Putamen (tissue), 1 donor: ENCODE measurements around the gene ULBP3.

ENCODE experiments used
- DNase-seq: peaks from one replicate; pipeline ENCODE4 v3.0.0-alpha.2; 2016; ENCODE audit warnings: low spot score

The ULBP3 gene

DNA sequence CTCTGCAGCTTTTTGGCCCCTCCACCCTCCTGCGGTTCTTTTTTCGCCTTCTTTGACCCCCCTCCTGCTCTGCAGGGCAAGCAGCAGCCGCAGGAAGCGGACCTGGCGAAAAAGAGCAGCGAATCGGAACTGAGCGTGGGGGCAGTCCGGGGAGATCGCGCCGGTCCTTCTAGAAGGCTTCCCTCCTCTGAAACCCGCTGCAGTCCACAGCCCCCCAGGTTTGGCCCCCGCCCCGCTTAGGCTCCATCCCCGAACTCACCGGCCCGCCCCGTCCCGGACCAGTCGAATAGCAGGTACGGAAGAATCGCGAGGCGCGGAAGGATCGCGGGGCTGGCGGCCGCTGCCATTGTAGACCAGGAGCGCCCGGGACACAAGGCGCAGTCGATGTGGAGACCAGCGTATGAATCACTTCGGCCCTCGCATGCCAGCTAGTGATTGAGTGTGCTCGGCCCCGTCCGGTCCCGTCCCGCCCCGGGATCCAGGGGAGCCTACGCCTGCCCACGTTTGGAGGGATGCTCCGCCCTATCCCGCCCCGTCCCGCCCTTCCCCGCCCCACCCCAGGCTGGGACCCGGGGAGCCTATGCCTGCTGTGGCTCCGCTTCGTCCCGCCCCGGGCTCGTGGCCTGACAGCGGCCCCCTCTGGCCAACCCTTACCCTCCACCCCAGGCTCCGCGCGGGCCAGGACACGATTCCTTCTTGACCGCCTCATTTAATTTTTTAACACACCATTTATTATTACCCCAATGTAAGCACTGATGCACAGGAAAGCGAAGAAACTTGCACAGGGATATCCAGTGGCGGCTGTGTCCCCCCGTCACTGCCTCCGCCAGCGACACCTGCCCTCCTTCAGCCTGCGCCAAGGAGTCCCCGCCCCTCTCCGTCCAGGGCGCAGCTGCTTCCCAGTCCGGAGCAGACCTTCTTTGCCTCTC, at the start of gene ULBP3:
Gene ULBP3, minus strand, starts transcription at position 402 of the 929 bp plus-strand sequence. Its CDS starts 55 bp downstream, at position 347.
- DNase-seq: peak; percentile 39

DNA sequence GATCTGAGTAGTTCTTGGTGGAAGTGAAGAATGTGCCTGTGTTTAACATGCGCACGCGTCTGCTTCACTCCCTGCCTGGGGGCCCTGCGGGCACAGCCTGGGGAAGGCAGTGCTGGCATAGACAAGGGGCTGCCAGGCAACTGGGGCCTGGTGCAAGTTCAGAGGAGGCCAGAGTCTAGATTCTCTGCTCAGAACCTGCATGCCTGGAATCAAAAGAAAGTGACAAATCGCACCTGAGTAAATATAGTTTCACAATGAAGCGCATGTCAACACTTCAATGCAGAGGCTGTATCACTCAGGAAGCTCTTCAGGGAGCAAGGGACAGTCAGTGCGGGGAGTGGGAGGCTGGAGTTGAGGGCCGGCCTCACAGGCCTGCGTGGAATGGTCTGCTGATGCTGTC, 49.7 kb upstream of the ULBP3 start:
- no peak for DNase-seq

DNA sequence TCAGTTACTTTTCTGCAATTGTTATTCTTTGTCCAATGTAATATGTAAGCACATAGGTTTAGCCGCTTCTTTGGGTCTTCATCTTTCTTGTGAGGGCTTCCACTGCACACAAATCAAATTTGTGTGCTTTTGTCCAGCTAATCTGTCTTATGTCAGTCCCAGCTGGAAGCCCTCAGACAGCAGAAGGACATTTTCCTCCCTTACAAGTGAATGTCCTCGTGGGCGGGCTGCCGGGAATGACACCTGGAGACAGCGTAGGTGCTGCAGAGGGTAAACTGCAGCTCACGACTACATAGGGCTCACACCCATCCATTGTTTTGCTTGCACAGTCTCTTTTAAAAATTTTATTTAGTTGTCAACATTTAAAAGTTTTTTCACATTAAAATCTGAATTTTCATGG, 49.3 kb upstream of the ULBP3 start:
- DNase-seq: no peak

DNA sequence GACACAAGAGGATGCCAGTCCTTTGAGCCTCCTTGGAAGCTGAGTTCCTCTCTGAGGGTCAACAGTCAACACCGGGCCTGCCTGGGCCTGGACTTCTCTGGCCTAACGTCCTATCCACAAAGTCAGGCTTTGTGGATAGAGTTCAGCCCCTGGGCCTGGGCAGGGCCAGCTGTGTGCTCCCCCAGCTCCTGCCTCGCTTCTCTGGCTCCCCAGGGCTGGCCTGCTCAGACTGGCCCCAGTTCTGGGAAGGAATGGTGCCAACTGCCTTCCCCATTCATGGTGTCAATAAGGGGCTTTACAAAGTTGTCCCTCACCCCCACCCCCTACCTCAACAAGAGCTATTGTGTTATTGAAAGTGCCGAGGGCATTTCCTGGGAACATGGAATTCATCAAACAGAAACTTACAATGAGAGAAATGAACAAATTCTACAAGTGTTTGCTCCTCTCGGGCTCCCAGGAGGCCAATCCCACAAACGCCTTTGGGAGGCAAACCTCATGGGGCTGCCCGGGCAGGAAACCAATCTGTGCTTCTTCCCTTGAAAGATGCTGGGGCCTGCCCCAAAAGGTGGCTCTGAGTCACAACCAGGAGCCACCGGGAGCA, 47.4 kb upstream of the ULBP3 start:
- no peak for DNase-seq

DNA sequence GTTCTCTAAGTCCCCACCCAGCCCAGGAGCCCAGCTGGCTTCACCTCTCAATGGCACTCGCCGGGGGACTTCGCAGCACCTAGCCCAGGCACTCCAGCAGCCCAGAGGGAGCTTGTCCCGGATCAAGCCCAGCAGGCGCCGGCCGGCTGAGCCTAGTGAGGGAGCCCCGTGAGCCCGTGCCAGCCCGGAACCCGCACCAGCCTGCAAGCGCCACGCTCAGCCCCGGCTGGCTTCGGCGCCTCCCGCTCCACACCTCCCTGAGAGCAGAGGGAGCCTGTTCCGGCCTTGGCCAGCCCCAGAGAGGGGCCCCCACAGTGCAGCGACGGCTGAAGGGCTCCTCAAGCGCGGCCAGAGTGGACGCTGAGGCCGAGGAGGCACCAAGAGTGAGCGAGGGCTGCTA, 46.8 kb upstream of the ULBP3 start:
- no peak for DNase-seq

DNA sequence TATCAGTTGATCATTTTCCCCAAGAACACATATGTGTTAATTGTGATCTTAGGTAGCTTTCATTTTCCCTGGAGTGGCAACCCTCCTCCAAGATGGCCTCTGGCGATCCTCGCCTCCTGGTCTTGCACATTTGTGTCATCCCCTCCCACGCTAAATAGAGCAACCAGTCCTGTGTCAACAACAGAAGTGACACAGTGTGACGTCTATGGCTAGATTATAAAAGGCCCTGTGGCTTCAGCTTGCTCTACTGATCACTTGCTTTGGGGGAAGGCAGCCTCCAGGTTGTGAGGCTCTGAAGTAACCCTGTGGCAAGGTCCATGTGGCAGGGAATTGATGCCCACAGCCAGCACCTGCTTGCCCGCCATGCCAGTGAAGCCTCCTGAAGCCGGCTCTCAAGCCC, 43.3 kb upstream of the ULBP3 start:
- no peak for DNase-seq

DNA sequence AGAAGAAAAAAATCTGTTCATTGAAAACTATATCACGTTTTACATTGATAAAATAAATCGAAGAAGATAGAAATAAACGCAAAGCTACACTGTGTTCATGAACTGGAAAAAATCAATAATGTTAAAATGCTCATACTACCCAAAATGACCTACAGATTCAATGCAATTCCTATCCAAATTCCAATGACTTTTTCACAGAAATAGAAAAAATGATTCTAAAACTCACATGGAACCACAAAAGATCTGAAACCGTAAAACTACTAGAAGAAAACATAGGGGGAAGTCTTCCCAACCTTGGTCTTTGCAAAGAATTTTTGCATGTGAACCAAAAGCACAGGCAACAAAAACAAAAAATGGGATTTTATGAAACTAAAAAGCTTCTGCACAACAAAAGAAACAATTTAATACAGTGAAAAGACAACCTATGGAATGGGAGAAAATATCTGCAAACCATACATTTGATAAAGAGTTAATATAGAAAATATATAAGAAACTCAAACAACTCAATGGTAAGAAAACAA, 33.9 kb upstream of the ULBP3 start:
- no peak for DNase-seq

DNA sequence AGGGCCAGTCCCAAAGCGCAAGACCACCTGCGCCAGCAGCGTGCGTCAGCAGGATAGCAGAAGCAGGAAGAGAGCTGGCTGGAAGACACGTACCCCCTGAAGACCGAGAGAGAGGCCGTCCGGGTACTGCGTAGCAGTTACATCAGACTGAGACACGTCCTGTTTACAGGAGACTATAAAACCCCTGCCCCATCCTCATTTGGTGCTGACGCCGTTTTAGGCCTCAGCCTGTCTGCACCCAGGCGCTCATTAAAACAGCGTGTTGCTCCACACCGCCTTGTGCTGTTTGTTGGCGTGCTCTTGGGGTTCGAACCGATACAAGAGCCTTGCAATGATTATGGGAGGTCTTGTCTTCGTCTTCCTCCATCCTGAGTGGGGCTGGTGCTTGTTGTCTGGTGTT, 31.8 kb upstream of the ULBP3 start:
- no peak for DNase-seq

DNA sequence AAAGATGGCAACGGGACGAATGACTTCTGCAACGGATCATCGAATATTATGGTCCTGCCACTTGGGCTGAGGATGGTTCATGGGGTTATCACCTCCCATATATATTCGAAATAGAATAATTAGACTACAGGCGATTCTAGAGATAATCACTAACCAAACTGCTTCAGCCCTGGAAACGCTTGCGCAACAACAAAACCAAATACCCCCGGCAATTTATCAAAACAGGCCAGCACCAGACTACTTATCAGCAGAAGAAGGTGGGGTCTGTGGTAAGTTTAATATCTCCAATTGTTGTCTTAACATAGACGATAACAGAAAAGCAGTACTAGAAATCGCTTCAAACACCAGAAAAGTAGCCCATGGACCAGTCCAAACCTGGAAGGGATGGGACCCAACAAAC, 31.0 kb upstream of the ULBP3 start:
- no peak for DNase-seq

DNA sequence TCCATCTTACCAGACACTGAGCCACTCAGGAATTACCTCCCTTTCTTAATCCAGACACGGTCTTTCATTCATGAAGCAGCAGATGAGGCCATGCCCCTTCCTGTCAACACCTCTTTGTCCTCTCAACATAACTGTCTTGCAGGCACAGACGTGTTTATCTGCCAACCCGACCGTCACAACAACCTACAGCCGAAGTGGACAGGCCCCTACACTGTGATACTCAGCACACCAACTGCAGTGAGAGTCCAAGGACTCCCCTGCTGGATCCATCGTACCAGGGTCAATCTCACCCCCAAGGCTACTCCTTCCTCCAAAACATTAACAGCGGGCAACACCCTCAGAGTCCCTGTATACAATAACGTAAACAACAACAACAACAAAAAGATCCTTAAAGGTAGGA, 30.6 kb upstream of the ULBP3 start:
- DNase-seq: no peak

DNA sequence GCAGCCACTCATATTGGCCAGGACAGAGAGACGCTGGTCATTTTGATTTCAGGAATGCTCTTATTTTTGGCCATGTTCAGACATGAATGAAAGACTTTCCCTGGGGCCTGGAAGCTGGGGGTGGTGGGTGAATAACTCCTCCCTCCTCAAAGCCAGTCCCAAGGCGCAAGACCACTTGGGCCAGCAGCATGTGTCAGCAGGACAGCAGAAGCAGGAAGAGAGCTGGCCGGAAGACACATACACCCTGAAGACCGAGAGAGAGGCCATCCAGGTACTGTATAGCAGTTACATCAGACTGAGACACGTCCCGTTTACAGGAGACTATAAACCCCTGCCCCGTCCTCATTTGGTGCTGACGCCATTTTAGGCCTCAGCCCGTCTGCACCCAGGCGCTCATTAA, 29.2 kb upstream of the ULBP3 start:
- DNase-seq: no peak

DNA sequence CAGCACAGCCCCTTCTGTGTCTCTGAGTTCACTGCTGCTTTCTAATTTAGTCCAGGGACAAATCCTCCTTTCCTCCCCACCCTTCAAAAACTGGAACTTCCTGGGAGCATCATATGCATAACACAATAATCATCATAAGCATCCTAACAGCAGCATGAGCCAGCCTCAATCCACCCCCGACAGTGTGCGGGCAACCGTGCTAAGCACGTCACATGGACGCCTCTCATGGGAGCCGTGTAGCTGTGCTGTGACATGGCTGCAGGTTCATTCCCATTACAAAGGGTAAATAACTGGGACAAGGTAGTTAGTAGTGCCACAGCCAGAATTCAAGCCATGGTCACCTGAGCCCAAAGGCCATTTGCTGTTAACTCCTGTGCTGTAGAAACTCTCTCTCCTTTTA, 24.5 kb upstream of the ULBP3 start:
- DNase-seq: no peak

DNA sequence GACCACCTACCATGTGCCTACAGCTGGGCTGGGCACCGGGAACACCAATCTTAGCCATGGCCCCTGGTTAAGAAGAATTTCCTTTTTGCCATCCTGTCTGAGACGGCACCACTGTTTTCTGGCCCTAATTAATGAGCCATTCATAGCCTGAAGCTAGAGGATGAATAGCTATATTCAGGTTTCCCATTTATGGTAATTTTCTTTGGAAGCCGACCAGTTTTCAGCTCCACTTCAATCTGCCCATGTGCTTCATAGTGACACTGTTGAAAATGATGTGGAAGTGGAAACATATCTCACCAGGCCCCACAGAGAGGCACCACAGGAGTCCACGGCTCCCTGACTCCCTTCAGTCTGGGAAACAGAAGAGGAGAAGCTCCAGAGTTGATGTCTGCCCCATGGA, 22.6 kb upstream of the ULBP3 start:
- DNase-seq: no peak

DNA sequence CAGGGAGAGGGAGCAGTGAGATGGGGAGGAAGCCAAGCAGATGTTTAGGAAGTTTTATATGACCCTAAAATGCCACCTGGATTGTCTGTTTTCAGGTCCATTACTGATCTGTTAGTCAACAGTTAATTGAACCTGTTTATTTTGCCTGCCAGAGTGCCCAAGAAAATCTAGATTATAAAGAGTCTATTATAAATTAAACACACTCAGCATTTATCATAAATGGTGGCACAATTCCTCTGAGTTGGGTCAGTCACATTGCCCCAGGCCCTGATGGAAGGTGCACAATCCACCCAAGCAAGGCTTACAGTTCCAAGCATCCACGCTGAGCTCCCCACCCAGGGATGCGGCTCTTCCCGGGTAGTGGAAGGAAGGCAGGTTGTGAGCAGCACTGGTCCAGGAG, 21.4 kb upstream of the ULBP3 start:
- DNase-seq: no peak

DNA sequence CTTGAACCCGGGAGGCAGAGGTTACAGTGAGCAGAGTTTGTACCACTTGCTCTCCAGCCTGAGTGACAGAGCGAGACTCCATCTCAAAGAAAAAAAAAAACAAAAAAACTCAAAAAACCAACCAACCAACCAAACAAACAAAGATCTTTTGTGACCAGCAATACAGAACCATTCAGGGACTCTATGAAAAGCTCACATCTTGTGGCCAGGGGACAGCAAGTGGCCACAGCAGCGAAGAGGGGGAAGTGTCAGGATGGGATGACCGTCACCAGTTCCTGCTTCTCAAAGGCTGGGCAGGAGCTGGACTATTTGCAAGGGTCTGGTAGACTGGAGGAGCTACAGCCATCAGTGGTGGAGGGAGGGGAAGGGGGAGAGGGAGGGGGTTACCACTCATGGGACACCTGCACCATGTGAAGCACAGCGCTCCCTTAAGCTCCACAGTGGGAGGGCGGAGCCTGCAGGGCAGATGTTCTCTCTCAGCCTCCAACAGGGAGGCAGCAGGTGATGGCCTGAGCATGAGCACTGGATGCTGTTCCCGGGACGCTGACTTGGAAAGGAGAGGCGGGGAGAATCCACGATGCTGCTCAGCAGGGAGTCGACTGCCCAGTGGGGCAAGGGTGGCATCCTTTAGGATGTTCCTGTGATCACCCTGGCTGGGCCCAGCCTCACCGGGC, 19.7 kb upstream of the ULBP3 start:
- DNase-seq: no peak

DNA sequence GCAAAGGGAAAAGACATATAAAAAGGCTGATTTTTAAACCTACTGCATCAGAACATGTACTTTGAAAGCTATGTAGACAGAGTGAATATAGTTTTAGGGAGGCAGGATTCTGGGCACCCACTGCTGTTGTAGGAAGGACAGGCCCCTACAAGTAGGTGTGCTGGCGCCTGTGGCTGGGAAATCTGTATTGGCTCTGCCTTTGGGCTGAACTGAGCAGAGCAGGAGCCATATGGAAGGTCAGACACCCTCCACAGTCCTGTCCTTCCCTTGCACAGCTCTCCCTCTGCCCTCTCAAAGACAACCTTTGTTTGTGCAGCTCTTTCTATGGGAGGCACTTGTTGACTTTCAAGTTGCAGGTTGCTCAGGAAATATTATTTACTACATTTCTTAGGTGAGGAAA, 18.4 kb upstream of the ULBP3 start:
- no peak for DNase-seq

DNA sequence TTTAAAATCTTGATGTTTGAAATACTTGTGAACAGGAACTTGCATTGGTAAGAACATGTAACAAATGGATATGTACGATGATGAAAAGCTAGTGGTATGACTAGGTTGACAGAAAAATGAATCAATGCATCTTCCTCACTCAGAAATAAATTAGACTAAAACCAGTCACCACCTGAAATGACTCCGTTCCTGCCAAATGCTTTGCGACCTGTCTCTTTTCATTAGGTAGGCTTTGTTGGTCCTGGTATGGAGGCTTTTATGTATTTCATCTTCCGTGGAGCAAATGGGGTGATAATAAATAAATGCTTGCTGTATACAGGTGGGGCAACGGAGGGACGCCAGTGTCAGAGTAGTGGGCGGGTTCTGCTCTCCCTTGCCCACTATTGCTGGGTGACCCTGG, 17.1 kb upstream of the ULBP3 start:
- DNase-seq: no peak

DNA sequence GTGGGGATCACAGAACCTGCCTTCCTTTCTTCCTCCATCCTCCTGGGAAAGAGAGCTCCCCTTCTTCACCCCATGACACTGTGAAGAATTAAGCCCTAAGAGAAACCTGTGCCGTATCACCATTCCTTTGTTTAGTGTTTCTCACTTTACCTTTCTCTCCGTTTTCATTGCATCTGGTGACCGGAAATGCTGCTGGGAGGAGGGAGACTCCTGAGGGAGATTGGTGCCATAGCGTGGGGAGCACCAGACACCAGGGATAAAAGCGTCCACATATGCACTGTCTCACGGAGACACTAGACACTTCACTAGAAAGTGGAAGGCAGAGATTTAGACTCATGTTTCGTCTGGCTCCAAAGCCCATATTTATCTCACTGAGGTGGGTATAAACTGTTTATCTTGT, 15.5 kb upstream of the ULBP3 start:
- DNase-seq: no peak

DNA sequence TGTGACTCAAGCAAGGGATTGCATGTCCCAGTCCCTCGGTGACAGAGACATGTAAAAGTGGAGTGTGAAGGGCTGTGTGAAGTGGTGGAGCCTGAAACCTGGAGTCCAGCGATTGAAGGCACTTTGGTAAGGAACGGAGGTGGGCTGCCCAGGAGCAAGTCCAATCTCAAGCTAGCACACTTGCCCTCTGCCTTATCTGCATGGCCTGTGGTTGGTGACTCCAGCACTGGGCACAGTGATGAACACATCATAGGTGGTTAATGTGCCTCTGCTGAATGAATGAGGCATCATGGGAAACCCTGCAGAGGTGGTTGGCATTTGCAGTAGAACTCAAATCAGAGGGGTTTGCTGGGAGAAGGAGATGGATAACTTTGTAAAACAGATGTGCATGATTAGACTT, 14.9 kb upstream of the ULBP3 start:
- no peak for DNase-seq

DNA sequence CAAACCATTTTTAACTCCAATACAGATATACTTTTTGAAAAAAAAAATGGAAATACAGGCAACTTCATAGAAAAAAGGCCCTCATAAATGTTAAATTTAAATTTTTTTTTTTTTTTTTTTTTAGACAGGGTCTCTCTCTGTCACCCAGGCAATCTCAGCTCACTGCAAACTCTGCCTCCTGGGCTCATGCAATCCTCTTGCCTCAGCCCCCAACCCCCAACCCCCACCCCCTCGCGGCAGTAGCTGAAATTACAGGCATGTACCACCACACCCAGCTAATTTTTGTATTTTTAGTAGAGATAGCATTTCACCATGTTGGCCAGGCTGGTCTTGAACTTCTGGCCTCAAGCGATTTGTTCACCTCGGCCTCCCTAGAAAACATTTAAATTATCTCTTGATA, 12.8 kb upstream of the ULBP3 start:
- no peak for DNase-seq

DNA sequence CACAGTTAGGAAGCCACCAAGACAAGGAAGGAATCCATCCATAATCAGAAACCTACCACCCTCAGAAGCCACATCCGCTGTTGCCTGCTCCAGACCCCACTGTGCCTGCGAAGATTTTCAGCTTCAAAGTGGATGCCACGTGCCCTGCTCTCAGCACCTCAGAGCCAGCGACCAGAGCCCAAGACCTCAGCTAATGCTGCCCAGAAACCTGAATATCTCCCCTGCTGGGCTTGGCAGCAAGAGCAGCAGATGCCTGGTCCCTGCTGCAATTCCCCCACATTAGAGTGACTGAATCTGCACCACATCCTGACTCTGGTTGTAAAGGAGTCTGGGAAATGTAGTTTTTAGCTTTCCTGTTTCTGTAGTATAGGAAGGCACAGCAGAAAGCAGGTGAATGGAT, 10.7 kb upstream of the ULBP3 start:
- DNase-seq: no peak

DNA sequence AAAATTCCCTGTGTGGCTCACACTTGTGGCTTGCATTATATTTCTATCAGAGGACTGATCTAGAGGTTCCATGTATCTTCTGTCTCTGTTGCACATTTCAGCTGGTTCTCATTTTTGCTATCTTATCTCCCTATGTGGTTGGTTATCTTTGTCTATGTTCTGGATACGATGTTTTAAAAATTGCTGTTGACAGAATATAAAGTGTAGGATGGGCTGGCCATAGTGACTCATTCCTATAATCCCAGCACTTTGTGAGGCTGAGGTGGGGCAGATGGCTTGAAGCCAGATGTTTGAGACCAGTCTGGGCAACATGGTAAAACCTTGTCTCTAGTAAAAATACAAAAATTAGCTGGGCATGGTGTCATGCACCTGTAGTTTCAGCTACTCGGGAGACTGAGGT, 9.9 kb upstream of the ULBP3 start:
- DNase-seq: no peak
